GM18868 (cell line): ENCODE measurements around the gene DDX17.
"Not testable (repeated sequence)": the region's sequence is repeated elsewhere in the genome, so short reads cannot be mapped to it uniquely, and the experiment has no call there.

Experiments used
- ATAC-seq: cut with Tn5 transposase; IDR thresholded peaks from one replicate; pipeline ENCODE4 v1.9.1; 2021; ENCODE audit warnings: mild to moderate bottlenecking, moderate library complexity; ENCODE audit not compliant: unreplicated experiment

The DDX17 gene

GRCh38 chr22:38494498-38494897 lies 11.6 kb downstream of the DDX17 start:
- no peak for ATAC-seq

DNA sequence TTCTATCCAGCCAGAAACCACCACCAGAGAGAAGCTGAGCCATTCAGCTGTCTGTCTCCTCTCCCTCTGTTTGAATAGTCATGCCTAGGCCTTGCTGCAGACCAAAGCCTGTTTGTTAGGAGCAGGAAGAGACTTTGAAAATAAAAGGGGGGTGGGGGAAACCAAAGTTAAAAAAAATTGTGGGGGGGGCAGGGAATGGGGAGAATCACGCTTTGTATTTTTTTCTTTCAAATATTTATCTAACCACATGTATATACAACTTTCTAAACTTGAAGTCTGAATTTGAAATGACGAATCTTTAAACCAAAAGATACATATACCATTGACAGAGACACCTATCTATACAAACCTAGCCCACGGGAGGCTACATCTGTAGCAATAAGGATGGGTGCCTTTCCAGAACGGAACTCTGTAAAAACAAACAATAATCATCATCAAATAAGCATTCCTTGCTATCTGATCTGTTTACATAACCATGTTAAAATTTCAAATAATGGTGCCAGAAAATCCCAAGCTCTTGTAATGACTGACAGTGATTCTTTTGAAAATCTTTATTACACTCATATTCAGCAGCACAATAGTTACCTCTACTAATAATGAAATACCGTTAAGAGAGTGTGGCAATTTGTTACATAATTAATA lies 14.3 kb downstream of the DDX17 start:
- no peak for ATAC-seq

DNA sequence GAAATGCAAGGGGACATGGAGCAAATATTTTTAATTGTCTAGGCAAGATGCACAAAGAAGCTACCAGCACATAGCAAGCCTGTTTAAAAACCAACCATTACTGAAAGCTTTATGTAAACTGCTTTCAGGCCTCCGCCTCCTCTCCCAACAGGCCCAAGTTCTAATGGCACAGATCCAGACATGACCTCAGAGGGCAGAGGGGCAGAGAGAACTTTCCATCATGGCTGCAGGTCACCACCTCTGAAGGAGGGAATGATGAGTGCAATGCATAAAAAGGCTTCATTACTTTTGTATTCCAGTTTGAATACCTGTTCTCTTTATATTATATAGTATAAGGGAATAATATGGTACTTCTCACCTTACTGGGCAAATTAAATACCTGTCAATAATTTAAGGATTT lies 15.2 kb downstream of the DDX17 start:
- no peak for ATAC-seq

GRCh38 chr22:38490475-38490874 lies 15.6 kb downstream of the DDX17 start:
- no peak for ATAC-seq

DNA sequence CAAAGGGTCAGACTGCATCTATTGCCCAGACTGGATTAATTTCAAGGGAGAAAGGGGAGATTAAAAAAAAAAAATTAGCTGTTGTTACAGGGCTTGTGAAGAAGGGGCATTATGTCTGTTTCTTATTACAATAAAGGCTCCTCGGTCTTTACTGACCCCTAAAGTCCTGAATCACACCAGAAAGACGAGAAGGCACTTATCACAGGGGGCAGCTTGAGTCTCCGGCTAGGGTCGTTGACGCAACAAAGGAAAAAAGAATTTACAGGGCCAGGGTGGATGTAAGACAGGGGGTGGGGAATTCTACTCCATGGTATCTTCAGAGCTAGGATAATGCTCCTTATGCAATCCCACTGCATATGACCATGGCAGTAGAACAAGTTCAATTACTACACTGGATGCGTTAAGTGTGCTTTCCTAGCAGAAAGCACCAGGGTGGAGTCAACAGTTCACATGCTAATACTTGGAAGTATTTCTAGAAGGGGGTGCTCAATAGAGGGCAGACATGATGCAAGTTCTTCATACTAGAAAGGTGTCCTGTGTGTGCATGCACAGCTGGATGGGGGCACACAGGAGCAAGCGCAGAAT lies 16.5 kb downstream of the DDX17 start:
- no peak for ATAC-seq

DNA sequence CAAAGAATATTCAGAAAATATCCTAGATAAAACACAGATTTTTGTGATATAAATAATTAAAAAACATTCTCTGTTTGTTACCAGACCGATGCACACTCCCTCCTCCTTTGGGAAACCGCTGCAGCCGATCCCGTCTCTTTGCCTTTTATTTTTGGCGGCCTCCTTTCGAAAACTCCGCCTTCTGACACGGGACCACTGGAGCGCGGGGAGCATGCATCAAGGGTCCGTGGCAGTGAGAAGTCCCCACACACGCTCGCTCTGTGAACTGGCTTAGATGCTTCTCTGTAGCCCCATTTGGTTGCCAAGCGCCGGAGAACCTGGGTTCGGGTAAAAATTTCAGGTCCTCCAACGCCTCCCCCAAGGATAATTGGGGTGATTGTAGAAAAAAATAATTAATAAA lies 17.0 kb downstream of the DDX17 start:
- ATAC-seq: no peak

GRCh38 chr22:38487946-38488345 lies 18.2 kb downstream of the DDX17 start:
- ATAC-seq: no peak

- ATAC-seq: no peak
Observed at GRCh38 chr22:38485783-38486182, 20.3 kb downstream of the DDX17 start.

DNA sequence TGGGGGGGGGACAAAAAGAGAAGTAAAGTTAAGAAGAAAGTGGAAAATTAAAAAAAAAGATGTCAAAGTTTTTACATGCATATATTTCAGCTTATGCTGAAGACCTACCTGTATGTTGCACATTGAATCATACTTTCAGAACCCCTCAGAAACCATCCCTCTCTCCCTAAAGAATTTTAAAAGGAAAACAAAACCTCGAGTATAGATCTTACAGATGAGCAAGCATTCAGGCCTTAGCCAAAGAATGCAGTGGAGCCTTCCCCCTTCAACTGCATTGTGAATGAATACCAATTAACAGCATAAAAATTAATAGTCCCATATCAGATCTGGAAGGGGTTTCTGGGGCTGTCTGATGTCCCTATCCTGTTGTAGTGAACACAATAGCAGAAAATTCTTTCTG lies 21.9 kb downstream of the DDX17 start:
- ATAC-seq: no peak

GRCh38 chr22:38482662-38483308 lies 23.3 kb downstream of the DDX17 start:
- no peak for ATAC-seq

DNA sequence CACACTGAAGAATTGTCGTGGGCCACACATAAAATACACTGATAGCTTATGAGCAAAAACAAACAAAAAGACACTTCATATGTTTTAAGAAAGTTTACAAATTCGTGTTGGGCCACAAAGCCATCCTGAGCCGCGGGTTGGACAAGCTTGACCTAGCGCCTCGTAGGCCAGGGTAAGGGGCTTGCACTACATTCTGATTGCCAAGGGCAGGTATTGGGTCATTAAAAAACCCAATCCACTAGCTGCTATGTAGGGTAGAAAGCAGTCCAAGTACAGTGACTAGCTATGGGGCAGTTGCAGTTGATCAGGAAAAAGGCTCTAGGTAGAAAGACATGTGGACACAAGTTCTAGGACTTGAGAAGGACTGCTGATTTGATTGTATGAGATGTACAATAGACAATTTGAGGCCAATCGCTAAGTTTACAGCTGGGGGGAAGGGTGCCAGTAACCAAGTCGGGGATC lies 24.2 kb downstream of the DDX17 start:
- ATAC-seq: no peak

GRCh38 chr22:38481162-38481870 lies 24.8 kb downstream of the DDX17 start:
- ATAC-seq: no peak

- ATAC-seq: no peak
Observed at GRCh38 chr22:38479096-38479837, 26.8 kb downstream of the DDX17 start.

DNA sequence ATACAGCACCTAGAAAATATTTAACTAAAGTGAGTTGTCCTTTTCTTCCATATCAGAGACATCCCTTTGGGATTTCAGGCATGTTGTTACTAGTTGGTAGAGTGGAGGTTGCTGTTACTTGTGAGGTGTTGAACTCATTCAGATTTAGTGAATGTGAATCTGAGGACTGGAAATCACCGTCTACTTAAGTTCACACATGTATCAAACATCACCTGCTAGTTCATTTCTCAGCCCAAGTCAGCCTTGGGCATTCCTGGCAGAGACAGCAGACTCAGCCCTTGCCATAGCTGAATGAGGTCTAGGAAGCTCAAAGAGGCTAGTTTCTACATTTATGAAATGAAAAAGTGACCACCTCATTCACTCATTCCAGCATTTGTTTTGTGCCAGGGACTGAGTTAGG lies 28.5 kb downstream of the DDX17 start:
- ATAC-seq: no peak

- no peak for ATAC-seq
Observed at GRCh38 chr22:38474003-38474607, 32.0 kb downstream of the DDX17 start.

DNA sequence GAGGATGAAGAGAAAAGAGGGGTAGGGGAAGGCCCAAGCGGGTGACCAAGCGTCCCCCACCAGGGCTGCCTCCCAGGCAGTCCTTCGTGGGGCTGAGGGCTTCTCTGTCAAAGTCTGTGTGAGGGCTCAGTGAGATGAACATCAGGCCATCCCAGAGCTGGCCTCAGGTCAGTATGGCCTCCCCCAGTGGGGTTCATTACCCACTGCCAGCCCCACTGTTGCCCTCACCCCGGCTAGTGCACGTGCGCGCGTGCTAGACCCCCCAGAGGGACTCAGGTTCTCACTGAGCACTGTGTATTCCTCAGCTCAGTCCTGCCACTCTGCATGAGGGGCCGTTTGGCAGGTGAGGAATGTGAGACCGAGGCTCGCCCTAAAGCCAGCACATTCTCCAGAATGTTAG lies 34.9 kb downstream of the DDX17 start:
- ATAC-seq: no peak

DNA sequence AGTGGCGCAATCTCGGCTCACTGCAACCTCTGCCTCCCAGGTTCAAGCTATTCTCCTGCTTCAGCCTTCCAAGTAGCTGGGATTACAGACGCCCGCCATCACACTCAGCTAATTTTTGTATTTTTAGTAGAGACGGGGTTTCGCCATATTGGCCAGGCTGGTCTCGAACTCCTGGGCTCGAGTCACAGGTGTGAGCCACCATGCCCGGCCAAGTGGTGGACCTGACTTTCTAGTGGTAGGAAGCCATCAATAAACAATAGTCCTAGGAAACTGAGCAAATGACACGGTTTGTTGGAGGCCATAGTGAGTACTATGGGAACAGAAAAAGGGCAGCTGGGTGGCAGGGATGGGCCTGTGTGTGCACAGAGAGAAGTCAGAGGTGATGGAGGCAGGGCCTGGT lies 35.9 kb downstream of the DDX17 start:
- ATAC-seq: not testable (repeated sequence)

GRCh38 chr22:38469306-38469781 lies 36.8 kb downstream of the DDX17 start:
- ATAC-seq: no peak

DNA sequence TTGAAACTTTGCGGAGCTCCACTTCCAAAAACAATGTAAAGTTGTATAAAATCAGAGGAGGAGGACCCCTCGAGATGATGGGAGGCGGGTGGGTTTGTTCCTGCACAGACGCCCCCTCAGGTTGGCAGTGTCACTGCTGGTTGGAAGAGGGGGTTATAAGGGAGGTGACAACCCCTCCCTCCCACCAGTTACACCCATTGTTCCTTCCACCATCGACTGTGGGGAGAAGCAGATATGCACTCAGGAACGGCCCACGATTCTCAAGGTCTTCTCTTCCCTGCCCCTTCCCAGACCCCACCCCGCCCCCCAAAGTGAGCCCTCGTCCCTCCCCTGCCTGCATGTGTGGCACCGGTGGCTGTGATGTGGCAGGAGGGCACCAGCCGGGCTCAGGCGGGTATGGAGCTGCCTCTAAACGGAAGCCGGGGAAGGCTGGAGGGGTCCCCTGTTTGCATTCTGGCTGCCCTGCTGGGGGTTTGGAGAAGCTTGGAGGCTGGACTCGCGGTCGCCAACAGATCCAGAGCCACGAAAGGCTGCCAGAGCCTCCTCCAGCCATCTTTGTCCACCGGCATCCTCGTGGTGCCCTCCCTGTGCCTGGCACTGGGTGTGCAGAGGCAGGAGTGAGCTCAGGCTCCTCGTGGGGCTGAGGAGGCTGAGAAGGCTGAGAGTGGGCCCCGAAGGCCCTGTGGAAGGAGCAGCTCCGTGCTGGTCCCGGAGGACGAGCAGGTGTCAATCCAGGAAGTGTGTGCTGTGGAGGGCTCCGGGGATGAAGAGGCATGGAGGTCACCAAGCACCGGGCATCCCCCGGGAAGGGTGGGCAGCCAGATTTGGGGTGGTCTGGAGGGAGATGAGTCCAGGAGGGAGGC lies 37.4 kb downstream of the DDX17 start:
- no peak for ATAC-seq
